ENCODE measurements around the gene TPPP3.

The TPPP3 gene

DNA sequence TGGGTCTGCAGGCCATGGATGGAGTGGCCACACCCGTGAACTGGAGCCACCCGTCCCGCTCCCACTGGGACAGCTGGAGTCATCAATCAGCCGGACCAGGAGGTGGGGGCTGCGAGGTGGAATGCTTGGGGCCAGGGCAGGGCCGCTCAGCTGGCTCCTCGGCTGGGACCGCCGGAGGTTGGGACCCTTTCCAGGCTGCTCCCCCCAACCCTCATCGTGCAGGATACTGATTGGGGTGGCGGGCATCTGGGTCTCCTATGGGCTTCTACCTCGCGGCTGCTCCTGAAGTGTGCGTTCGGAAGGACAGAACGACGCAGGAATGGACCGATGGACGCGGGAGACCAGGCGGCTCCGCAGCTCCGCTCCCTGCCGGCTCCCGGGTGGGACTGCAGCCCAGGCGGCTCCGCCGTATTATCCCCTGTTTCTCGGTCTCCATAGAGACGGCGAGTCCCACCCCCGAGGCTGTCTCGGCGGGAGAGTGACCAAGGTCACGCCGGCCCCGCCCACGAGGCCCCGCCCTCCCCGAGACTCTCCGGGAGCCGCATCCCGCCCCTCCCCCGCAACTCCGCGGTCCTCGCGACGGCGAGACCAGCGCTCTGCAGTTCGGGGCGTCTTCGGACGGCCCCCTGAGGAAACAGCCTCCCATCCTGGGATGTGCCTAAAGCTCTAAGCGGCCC lies at the start of gene TPPP3:
TSS of gene TPPP3 (minus strand) at position 388 of the 677 bp plus-strand sequence. CDS start 2,387 bp downstream, outside the sequence.
- 0 out of 2 replicates have a peak within 1 kb of the TSS, but pooled peaks have one; percentile 1 for H3K4me3 ChIP-seq (replicated peaks; ENCODE audit: low read depth, low read length)
- DNase-seq (ENCODE audit: extremely low read depth, low read depth): no peak
- TF ChIP-seq CTCF (IDR thresholded peaks at IDR 0.05; ENCODE audit: low read depth, low read length, missing control alignments): peak; percentile 57

DNA sequence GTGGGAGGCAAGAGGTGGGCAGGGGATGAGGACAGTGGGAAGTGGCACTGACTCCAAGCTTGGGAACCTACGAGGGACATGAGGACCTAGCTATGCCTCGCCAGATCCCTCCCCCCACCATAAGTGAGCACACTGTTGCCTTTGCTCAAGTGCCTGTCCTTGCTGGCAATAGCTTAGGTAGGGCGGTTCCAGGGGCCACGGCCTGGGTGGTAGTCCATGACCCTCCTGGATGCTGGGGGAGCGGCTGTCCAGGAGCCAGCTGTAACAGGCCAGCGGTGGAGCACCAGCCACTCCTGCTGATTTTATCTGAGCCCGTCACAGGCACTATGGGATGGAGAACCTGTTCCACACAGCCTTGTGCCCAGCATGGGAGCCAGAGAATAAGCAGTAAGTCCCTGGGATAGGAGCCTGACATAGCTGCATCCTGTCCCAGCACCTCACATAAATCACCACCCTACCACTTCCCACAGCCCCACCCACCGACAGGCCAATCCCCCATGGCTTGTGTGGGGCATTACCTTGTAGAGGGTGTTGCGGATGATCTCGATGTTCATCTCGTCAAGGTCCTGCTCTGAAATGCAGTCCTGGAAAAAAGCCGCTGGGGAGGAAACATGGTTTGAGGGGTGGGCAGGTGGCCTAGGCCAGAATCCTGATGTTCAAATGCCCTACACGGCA lies 49.4 kb upstream of the TPPP3 start:
- H3K4me3 ChIP-seq (replicated peaks; ENCODE audit: low read depth, low read length): no peak overlapping the region
- no peak for DNase-seq (ENCODE audit: extremely low read depth, low read depth)
- TF ChIP-seq CTCF (IDR thresholded peaks at IDR 0.05; ENCODE audit: low read depth, low read length, missing control alignments): no peak

DNA sequence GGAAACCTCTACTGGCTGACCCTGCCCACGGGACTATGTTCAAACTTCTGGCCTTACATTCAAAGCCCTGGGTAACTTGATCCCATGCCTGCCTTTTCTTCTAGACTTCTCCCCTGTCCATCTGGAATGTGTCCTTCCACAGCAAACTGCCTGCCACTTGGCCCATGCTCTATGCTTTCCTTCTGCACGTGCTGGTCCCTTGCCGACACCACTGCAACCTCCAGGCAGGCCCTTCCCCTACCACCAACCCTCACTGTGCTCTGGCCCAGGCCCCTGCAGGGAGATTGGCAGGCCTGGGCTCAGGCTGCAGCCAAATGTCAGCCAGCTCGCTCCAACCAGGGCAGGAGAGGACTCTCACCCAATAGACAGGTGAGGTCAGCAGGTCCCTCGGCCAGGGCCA lies 48.6 kb upstream of the TPPP3 start:
- no peak overlapping the region for H3K4me3 ChIP-seq (replicated peaks; ENCODE audit: low read depth, low read length)
- no peak for TF ChIP-seq CTCF (IDR thresholded peaks at IDR 0.05; ENCODE audit: low read depth, low read length, missing control alignments)
- DNase-seq (ENCODE audit: extremely low read depth, low read depth): no peak

- H3K4me3 ChIP-seq (replicated peaks; ENCODE audit: low read depth, low read length): no peak overlapping the region
- no peak for TF ChIP-seq CTCF (IDR thresholded peaks at IDR 0.05; ENCODE audit: low read depth, low read length, missing control alignments)
- DNase-seq (ENCODE audit: extremely low read depth, low read depth): no peak
Measured at GRCh38 chr16:67441271-67441753, 48.0 kb upstream of the TPPP3 start.

DNA sequence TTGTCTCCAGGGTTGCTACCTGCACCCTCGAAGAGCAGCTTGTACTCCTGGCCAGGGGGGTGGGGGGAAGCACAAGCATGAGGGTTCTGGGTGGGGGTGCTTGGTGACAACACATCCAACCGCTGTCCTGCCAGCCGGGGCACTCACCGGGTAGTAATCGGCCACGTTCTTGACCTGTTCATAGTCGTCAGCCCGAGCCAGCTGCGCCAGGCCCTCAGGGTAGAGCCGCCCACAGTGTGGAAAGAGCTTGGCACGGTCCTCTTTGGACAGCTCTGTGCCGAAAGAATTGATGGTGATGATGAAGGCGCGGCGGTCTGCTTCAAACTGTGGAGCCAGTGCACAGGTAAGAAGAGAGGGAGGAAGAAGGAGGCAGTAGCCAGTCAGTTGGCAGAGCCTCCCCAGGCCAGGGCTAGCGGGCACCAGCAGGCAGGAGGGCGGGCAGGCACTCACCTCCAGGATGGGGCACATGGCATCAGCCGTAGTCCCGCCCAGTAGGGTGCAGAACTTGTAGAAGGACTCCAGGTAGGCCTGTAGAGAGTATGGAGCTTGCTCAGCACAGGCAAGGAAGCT lies 45.6 kb upstream of the TPPP3 start:
- no peak for TF ChIP-seq CTCF (IDR thresholded peaks at IDR 0.05; ENCODE audit: low read depth, low read length, missing control alignments)
- H3K4me3 ChIP-seq (replicated peaks; ENCODE audit: low read depth, low read length): no peak overlapping the region
- no peak for DNase-seq (ENCODE audit: extremely low read depth, low read depth)

DNA sequence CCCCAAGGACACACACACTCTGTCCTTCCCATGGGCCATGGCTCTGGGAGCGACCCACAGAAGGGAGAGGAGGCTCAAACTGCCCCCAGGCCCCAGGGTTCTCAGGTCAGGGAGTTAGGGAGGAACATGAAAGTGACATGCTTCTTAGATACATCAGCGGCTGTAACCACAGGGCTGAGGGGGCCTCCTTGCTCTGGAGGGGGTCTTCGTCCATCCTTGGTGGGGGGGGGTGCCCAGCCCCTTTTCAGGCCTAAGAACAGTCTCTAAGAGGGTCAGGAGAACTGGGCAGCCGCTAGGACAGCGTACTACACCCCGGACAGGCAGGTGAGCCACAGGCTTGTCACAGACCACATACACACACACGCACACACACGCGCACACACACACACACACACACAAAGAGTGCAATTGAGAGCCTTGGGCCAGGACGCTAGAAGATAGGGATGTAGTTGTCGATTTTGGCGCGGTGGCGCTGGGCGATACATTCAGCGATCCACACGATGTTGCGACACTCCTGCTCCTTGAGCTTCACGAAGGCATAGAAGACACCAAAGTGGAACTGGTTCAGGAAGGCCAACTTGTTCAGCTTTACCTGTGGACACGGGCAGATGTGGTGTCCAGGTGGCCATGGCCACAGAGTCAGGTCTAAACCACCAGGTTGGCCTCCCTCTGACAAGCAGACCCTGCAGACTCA lies 44.9 kb upstream of the TPPP3 start:
- H3K4me3 ChIP-seq (replicated peaks; ENCODE audit: low read depth, low read length): no peak overlapping the region
- no peak for TF ChIP-seq CTCF (IDR thresholded peaks at IDR 0.05; ENCODE audit: low read depth, low read length, missing control alignments)
- DNase-seq (ENCODE audit: extremely low read depth, low read depth): no peak

Measured in HFF-Myc (cell line).